Smooth muscle cell of trachea (primary cell): ENCODE measurements around the gene CFAP251. TPM values are rescaled to one million over a fixed set of nuclear protein-coding genes. Genes with fewer than 3 reads are reported as not detected.

Experiments
- total RNA-seq: library from RNA; depleted of rRNA; stranded (reverse); fragments of >200 nt; gene quantifications from 2 replicates; pipeline ENCODE4 v1.2.1, GENCODE V29; 2014

The CFAP251 gene
- total RNA-seq: 1.6 and 4.8 TPM in 2 replicates

GRCh38 chr12:121917950-121918678 lies at the start of gene CFAP251:
Gene CFAP251 (plus strand): TSS chr12:121918592. CDS start chr12:121921306, 2,714 bp downstream.

GRCh38 chr12:121888478-121889273 lies 29.7 kb upstream of the CFAP251 start, which contains the start of gene PSMD9:
Gene PSMD9 (plus strand): TSS chr12:121888790. CDS start chr12:121888857, 67 bp downstream.

GRCh38 chr12:122021822-122022392 lies 103.5 kb downstream of the CFAP251 start, which contains the start of gene BCL7A:
Gene BCL7A (plus strand): TSS chr12:122021884. CDS start chr12:122022092, 208 bp downstream.

Other genes starting within 250 kb of the CFAP251 start
- 0.33 and 0.73 TPM in 2 replicates for gene MORN3, start 248.9 kb upstream of the CFAP251 start, total RNA-seq
- 11.5 and 17.5 TPM in 2 replicates for gene TMEM120B, start 205.8 kb upstream of the CFAP251 start, total RNA-seq
- gene RHOF, start 124.9 kb upstream of the CFAP251 start, total RNA-seq: 8.8 and 9.3 TPM in 2 replicates
- gene SETD1B, start 114.6 kb upstream of the CFAP251 start, total RNA-seq: 5.1 and 7.4 TPM in 2 replicates
- 0.66 and 1.3 TPM in 2 replicates for gene HPD, start 59.7 kb upstream of the CFAP251 start, total RNA-seq
- 94.4 and 139 TPM in 2 replicates for gene PSMD9, start 29.8 kb upstream of the CFAP251 start, total RNA-seq
- gene BCL7A, start 103.3 kb downstream of the CFAP251 start, total RNA-seq: 4.5 and 5.3 TPM in 2 replicates
- gene MLXIP, start 160.2 kb downstream of the CFAP251 start, total RNA-seq: 10.9 and 15.2 TPM in 2 replicates